ENCODE measurements around the gene PRKCA. TPM values are rescaled to one million over a fixed set of nuclear protein-coding genes. Genes with fewer than 3 reads are reported as not detected.

PRKCA gene
- total and polyA plus RNA-seq, 2 donors (not counting 3 experiments of a cell fraction or from before 2014, with no cell fraction given): 7.5 to 34.2 TPM

- H3K9me3 ChIP-seq (replicated peaks; ENCODE audit: control insufficient read depth, insufficient read depth, low read length): no peaks in the 10 kb centered on the region
- H3K27ac ChIP-seq (ENCODE audit: insufficient read depth, low read depth, low read length): no peak overlapping the region
- peaks cover under 1% of the 10 kb centered on the region for H3K4me1 ChIP-seq (ENCODE audit: control insufficient read depth, extremely low read depth, insufficient read depth, low read length)
- TF ChIP-seq FOS (IDR thresholded peaks at IDR 0.05; ENCODE audit: borderline replicate concordance, insufficient read depth, low read length) (no peak), MYC (IDR thresholded peaks at IDR 0.05; ENCODE audit: low read depth, low read length) (no peak), CTCF (IDR thresholded peaks at IDR 0.05; ENCODE audit: extremely low read depth in 1 of 2, insufficient read depth in 1 of 2, low read depth in 1 of 2, low read length in 2 of 2) (no peak), EZH2 (IDR thresholded peaks at IDR 0.05; ENCODE audit: borderline replicate concordance, low read depth, low read length, severe bottlenecking) (no peak), POLR2AphosphoS5 (IDR thresholded peaks at IDR 0.05; ENCODE audit: insufficient read depth, low read depth, low read length) (no peak), POLR2A (IDR thresholded peaks at IDR 0.05; ENCODE audit: low read depth, low read length) (no peak), GATA2 (IDR thresholded peaks at IDR 0.05; ENCODE audit: insufficient read depth, insufficient read length, low read depth, low read length) (no peak)
- no peak overlapping the region for H2AFZ ChIP-seq (ENCODE audit: low read depth, low read length)
- intact Hi-C loops (cut with micrococcal nuclease): no loop called here
- H4K20me1 ChIP-seq (replicated peaks; ENCODE audit: control insufficient read depth, extremely low read depth, insufficient read depth, low read length): no peaks in the 10 kb centered on the region
- ChIA-PET POLR2A (no interaction called here), CTCF (no interaction called here)
- no peak overlapping the region for H3K4me2 ChIP-seq (ENCODE audit: insufficient read depth, low read length)
- no peaks in the 10 kb centered on the region for H3K79me2 ChIP-seq (ENCODE audit: control insufficient read depth, insufficient read depth, low read length)
- H3K4me3 ChIP-seq (replicated peaks in 1 of 3; ENCODE audit: insufficient read depth in 1 of 3, low read depth in 1 of 3, low read length in 3 of 3): no peak overlapping the region
- DNase-seq (ENCODE audit: low read depth, low spot score): no peak
- H3K9me1 ChIP-seq (replicated peaks; ENCODE audit: control insufficient read depth, extremely low read depth, insufficient read depth, low read length): no peaks in the 10 kb centered on the region
- dilution Hi-C loops (cut with MboI; ENCODE audit: extremely low pct_ligation_motif_present, low sequenced_read_pairs): no loop called here
- no TSS peak for BruUV-seq (replicated peaks)
- no peaks in the 10 kb centered on the region for H3K27me3 ChIP-seq (ENCODE audit: control insufficient read depth in 2 of 2, insufficient read depth in 2 of 2, low read length in 2 of 2)
- H3K9ac ChIP-seq (replicated peaks; ENCODE audit: extremely low read depth, insufficient read depth, low read length): no peak overlapping the region
- no peaks in the 10 kb centered on the region for H3K36me3 ChIP-seq (ENCODE audit: control insufficient read depth in 2 of 2, extremely low read depth in 1 of 2, insufficient read depth in 2 of 2, low read length in 2 of 2)
- FAIRE-seq: no peak
These were observed 290.7 kb downstream of the PRKCA start for GRCh38 chr17:66593116-66593515.

GRCh38 chr17:66595893-66596292, 293.5 kb downstream of the PRKCA start:
- H3K27ac ChIP-seq (ENCODE audit: insufficient read depth, low read depth, low read length): no peak overlapping the region
- FAIRE-seq: no peak
- no peaks in the 10 kb centered on the region for H4K20me1 ChIP-seq (replicated peaks; ENCODE audit: control insufficient read depth, extremely low read depth, insufficient read depth, low read length)
- H3K4me2 ChIP-seq (ENCODE audit: insufficient read depth, low read length): no peak overlapping the region
- H3K79me2 ChIP-seq (ENCODE audit: control insufficient read depth, insufficient read depth, low read length): no peaks in the 10 kb centered on the region
- POLR2A ChIA-PET: no interaction called here
- H3K9me1 ChIP-seq (replicated peaks; ENCODE audit: control insufficient read depth, extremely low read depth, insufficient read depth, low read length): no peaks in the 10 kb centered on the region
- no peak overlapping the region for H2AFZ ChIP-seq (ENCODE audit: low read depth, low read length)
- no peak overlapping the region for H3K4me3 ChIP-seq (replicated peaks in 1 of 3; ENCODE audit: insufficient read depth in 1 of 3, low read depth in 1 of 3, low read length in 3 of 3)
- no peaks in the 10 kb centered on the region for H3K36me3 ChIP-seq (ENCODE audit: control insufficient read depth in 2 of 2, extremely low read depth in 1 of 2, insufficient read depth in 2 of 2, low read length in 2 of 2)
- no peaks in the 10 kb centered on the region for H3K4me1 ChIP-seq (ENCODE audit: control insufficient read depth, extremely low read depth, insufficient read depth, low read length)
- intact Hi-C loops (cut with micrococcal nuclease): no loop called here
- CTCF ChIA-PET: no interaction called here
- no peak overlapping the region for H3K9ac ChIP-seq (replicated peaks; ENCODE audit: extremely low read depth, insufficient read depth, low read length)
- no peak for DNase-seq (ENCODE audit: low read depth, low spot score)
- no peaks in the 10 kb centered on the region for H3K27me3 ChIP-seq (ENCODE audit: control insufficient read depth in 2 of 2, insufficient read depth in 2 of 2, low read length in 2 of 2)
- H3K9me3 ChIP-seq (replicated peaks; ENCODE audit: control insufficient read depth, insufficient read depth, low read length): no peaks in the 10 kb centered on the region
- no TSS peak for BruUV-seq (replicated peaks)
- dilution Hi-C loops (cut with MboI; ENCODE audit: extremely low pct_ligation_motif_present, low sequenced_read_pairs): no loop called here
- TF ChIP-seq GATA2 (IDR thresholded peaks at IDR 0.05; ENCODE audit: insufficient read depth, insufficient read length, low read depth, low read length) (no peak), EZH2 (IDR thresholded peaks at IDR 0.05; ENCODE audit: borderline replicate concordance, low read depth, low read length, severe bottlenecking) (no peak), POLR2AphosphoS5 (IDR thresholded peaks at IDR 0.05; ENCODE audit: insufficient read depth, low read depth, low read length) (no peak), CTCF (IDR thresholded peaks at IDR 0.05; ENCODE audit: extremely low read depth in 1 of 2, insufficient read depth in 1 of 2, low read depth in 1 of 2, low read length in 2 of 2) (no peak), MYC (IDR thresholded peaks at IDR 0.05; ENCODE audit: low read depth, low read length) (no peak), MAX (IDR thresholded peaks at IDR 0.05; ENCODE audit: insufficient read depth, insufficient read length) (no peak), JUN (IDR thresholded peaks at IDR 0.05; ENCODE audit: borderline replicate concordance, insufficient read depth, insufficient read length, low read depth) (no peak)

All from endothelial cell of umbilical vein (primary cell).